ENCODE results near the gene MX1. TPM values are rescaled to one million over a fixed set of nuclear protein-coding genes. Genes with fewer than 3 reads are reported as not detected.

The MX1 gene
- total and polyA plus RNA-seq, 8 donors: 11.4 to 125 (median 30.4) TPM

DNA sequence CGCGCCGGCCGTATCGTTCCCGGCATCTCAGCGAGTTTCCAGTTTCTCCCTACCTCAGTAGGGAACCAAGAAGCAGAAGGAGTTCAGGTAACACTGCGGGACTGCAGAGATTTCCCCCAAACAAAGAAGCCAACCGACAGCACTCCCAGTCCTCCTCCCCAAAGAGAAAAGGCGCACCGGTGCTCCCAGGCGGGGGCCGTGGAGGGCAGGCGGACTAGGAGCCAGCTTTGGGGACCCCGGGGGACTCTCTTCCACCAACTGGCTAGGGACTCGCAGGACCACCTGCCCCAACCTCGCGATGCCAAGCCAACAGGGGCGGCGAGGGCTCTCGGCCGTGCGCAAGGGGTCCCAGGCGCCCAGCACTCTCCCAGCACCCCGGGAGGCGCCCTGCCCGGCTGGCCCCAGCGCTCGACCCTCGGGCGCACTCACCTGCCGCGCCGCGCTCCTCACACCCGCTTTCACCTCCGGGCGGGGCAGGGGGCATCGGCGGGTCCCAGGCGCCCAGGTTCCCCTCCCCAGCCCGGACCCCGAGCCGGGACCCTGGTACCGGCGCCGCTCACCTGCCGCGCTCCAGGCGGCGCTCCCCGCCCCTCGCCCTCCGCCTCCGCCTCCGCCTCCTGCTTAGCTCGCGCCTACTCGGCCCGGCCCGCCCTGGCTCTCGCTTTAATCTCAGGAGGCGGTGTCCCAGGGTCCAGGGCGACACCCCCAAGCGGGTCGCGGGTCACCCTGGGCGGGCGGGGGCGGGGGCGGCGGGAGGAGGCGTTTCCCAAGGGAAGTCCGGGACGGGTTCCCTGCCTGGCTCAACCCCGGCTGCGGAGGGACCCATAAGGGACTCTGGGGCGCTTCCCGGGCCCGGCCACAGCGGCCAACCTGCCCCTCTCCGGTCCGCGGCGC, 81.7 kb downstream of the MX1 start, which contains the start of gene TMPRSS2:
TSS of gene TMPRSS2 (minus strand) at position 638 of the 894 bp plus-strand sequence. CDS start 10,025 bp downstream, outside the sequence.
- TF ChIP-seq POLR2A (IDR thresholded peaks at IDR 0.05) (peak in 1 of 4 donors; percentile 46), POLR2AphosphoS5 (IDR thresholded peaks at IDR 0.05) (peak in 2 of 3 donors; percentile 94 to 95)
- TF ChIP-seq, protein P1, sequence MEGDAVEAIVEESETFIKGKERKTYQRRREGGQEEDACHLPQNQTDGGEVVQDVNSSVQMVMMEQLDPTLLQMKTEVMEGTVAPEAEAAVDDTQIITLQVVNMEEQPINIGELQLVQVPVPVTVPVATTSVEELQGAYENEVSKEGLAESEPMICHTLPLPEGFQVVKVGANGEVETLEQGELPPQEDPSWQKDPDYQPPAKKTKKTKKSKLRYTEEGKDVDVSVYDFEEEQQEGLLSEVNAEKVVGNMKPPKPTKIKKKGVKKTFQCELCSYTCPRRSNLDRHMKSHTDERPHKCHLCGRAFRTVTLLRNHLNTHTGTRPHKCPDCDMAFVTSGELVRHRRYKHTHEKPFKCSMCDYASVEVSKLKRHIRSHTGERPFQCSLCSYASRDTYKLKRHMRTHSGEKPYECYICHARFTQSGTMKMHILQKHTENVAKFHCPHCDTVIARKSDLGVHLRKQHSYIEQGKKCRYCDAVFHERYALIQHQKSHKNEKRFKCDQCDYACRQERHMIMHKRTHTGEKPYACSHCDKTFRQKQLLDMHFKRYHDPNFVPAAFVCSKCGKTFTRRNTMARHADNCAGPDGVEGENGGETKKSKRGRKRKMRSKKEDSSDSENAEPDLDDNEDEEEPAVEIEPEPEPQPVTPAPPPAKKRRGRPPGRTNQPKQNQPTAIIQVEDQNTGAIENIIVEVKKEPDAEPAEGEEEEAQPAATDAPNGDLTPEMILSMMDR (IDR thresholded peaks at IDR 0.05): no peak
- H3K27ac ChIP-seq: peak within 1 kb of the TSS; percentile 88 to 97 (median 93)
- DNase-seq: peak; percentile 92 to 93
- H3K9me3 ChIP-seq: no peaks in the 10 kb centered on the region
- intact Hi-C loops (cut with DNase I; ENCODE audit: low total_unique reads): no loop called here
- H3K36me3 ChIP-seq: no peaks in the 10 kb centered on the region
- peaks cover 3 to 83% (median 28%) of the 10 kb centered on the region in 3 donors for H3K27me3 ChIP-seq
- peaks cover 8 to 61% (median 38%) of the 10 kb centered on the region in 4 donors for H3K4me1 ChIP-seq
- 1 to 2% (median 1%) methylated on average over 27 to 85 of the region's 85 CpGs for WGBS, 5 donors
- peak within 1 kb of the TSS; percentile 49 to 62 (median 58) for H3K4me3 ChIP-seq

DNA sequence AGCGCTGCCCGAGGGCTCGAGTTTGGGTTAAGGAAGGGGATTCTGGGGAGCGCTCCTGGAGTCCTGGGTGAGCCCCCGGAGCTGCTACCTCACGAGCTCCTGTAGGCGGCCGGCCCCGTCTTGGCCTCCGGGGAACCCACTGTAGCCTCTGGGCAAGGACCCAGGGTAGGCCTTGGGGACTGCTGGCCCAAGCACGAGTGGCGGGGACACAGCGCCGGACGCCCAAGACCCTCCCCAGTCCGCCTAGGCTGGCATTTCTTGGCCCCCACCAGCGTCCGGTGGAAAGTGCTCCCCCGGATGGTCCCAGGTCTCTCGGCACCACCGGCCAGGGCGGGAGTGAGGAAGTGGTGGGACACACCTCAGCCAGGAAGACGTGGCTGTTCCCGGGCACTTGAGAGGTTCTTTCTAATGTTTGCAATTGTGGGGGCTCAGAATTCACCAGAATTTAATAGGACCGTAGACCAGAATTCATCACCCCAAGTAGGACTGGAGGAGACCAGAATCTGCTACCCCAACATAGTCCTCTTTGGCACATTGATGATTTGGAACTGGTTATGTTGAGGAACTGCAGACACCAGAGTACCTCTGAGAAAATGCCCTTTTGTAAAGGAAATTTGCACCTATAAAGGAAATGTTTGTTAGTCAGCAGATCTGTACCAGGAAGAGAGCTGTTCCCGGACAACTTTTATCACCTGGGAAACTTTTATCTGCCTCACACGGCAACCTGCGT, 82.5 kb downstream of the MX1 start:
- Histone ChIP-seq H3K4me3 (peak overlapping the region; percentile 49 to 62 (median 58)), H3K9me3 (no peaks in the 10 kb centered on the region), H3K27ac (peak overlapping the region; percentile 88 to 97 (median 93)), H3K36me3 (no peaks in the 10 kb centered on the region), H3K4me1 (peaks cover 8 to 53% (median 35%) of the 10 kb centered on the region in 4 donors), H3K27me3 (peaks cover 3 to 85% (median 28%) of the 10 kb centered on the region in 3 donors)
- peak in 2 of 3 donors; percentile 25 to 38 for TF ChIP-seq POLR2AphosphoS5 (IDR thresholded peaks at IDR 0.05)
- TF ChIP-seq, protein P1 (IDR thresholded peaks at IDR 0.05): peak in 1 of 7 experiments; percentile 8
- no peak for TF ChIP-seq POLR2A (IDR thresholded peaks at IDR 0.05)
- WGBS, 5 donors: 3 to 12% (median 3%) methylated on average over 13 to 28 of the region's 28 CpGs
- DNase-seq: peak in 1 of 2 donors; percentile 54
- intact Hi-C loops (cut with DNase I; ENCODE audit: low total_unique reads): no loop called here

Other genes with a start within 250 kb of the MX1 start
- gene FAM3B, start 109.4 kb upstream of the MX1 start, total RNA-seq: 10 to 100 TPM in 4 of 5 donors, not detected in 1; 12.3 to 95.3 (median 54.8) TPM
- gene FAM3B, start 109.4 kb upstream of the MX1 start, polyA plus RNA-seq: 100 to 1,000 TPM in 1 of 3 donors, 10 to 100 TPM in 2; 40.6 to 103 (median 98.7) TPM
- 10 to 100 TPM in 4 of 5 donors, 1 to 10 TPM in 1; 8.7 to 85.8 (median 51.6) TPM for gene MX2, start 64.2 kb upstream of the MX1 start, total RNA-seq
- 10 to 100 TPM in 1 of 3 donors, 1 to 10 TPM in 2; 5.0 to 22.8 (median 5.3) TPM for gene MX2, start 64.2 kb upstream of the MX1 start, polyA plus RNA-seq
- gene TMPRSS2, start 81.9 kb downstream of the MX1 start, total RNA-seq: 100 to 1,000 TPM; 102 to 554 (median 195) TPM
- 100 to 1,000 TPM in 1 of 3 donors, 10 to 100 TPM in 2; 58.2 to 106 (median 59.2) TPM for gene TMPRSS2, start 81.9 kb downstream of the MX1 start, polyA plus RNA-seq

Data from stomach (tissue), 9 donors.